Stimulated activated naive CD8-positive, alpha-beta T cell treated with anti-CD3 and anti-CD28 coated beads, Interleukin-15, amount 100 ng/mL, for 72 hours (primary cell): ENCODE results near the gene CMSS1.

Experiments
- ATAC-seq: fragments of 150-1000 bp; cut with Tn5 transposase; 2 replicates; pipeline ENCODE4 v1.10.0; 2021; ENCODE audit warnings: mild to moderate bottlenecking, moderate library complexity
- DNase-seq, 2 donors: peaks; one replicate each; pipeline ENCODE4 v3.0.0; 2021 to 2022
- H3K27ac Mint-ChIP-seq, 2 donors: one replicate each; pipeline ENCODE4 v1.8.0; 2022; ENCODE audit warnings: mild to moderate bottlenecking in 2 of 2, mixed read lengths in 2 of 2, moderate library complexity in 2 of 2
- H3K27me3 Mint-ChIP-seq: one replicate; pipeline ENCODE4 v1.8.0; 2022; ENCODE audit warnings: mixed read lengths
- H3K4me1 Mint-ChIP-seq: one replicate; pipeline ENCODE4 v1.8.0; 2022; ENCODE audit warnings: mild to moderate bottlenecking, mixed read lengths
- H3K4me3 Mint-ChIP-seq, 2 donors: one replicate each; pipeline ENCODE4 v1.8.0; 2022; ENCODE audit warnings: mild to moderate bottlenecking in 2 of 2, mixed read lengths in 2 of 2, moderate library complexity in 1 of 2
- H3K9me3 Mint-ChIP-seq, 2 donors: one replicate each; pipeline ENCODE4 v1.8.0; 2022; ENCODE audit warnings: mixed read lengths in 2 of 2

Gene CMSS1

GRCh38 chr3:99915906-99916432, 98.3 kb downstream of the CMSS1 start:
- DNase-seq (no peak), ATAC-seq (no peak)
- no peak overlapping the region for H3K27ac Mint-ChIP-seq
- no peak overlapping the region for H3K4me3 Mint-ChIP-seq
- H3K27me3 Mint-ChIP-seq: no peaks in the 10 kb centered on the region
- H3K9me3 Mint-ChIP-seq: no peaks in the 10 kb centered on the region
- H3K4me1 Mint-ChIP-seq: no peaks in the 10 kb centered on the region

DNA sequence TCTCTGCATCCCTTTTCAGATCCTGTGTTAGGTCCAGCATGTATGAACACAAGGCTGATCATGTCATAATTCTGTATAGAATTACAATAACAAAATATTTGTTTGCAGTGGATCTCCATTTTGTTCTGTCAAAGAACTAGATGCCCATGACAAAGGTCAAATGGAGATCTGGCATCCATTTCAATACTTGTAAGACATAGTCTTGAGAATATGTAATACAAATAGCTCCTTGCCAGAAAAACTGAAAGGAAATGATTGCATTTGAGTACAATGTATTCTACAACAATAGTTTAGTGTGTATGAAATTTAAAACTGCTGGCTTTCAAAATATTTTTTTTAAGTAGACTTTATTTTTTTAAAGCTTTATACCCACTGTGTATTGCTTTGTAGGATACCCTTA, 101.1 kb downstream of the CMSS1 start:
- Mint-ChIP-seq H3K9me3 (peaks cover 0 to 6% of the 10 kb centered on the region in 2 donors), H3K27ac (no peak overlapping the region), H3K4me1 (no peaks in the 10 kb centered on the region), H3K27me3 (no peaks in the 10 kb centered on the region), H3K4me3 (no peak overlapping the region)
- DNase-seq (no peak), ATAC-seq (no peak)

DNA sequence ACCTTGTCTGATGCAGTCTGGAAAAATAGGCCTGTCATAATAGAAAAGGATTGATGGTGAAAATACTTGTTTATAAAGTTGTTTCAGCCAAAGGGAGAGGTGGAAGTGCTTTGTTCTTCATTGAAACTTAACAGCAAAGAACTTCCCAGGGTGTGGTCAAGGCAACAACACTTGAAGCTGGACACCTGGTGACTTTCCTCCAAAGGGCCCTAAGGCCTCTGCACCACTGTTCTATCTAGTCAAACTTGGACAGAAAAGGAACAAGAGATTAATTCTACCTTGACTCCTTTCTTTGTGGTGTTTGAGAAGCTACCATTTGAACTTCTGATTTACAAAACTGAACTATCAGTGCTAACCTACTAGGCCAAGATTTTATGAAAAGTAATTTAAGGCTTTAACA, 102.0 kb downstream of the CMSS1 start:
- Mint-ChIP-seq H3K4me3 (no peak overlapping the region), H3K27ac (no peak overlapping the region), H3K4me1 (no peaks in the 10 kb centered on the region), H3K9me3 (peaks cover 0 to 8% of the 10 kb centered on the region in 2 donors), H3K27me3 (no peaks in the 10 kb centered on the region)
- DNase-seq: no peak
- ATAC-seq: no peak

- ATAC-seq (no peak), DNase-seq (no peak)
- Mint-ChIP-seq H3K4me1 (no peaks in the 10 kb centered on the region), H3K27ac (no peak overlapping the region), H3K27me3 (no peaks in the 10 kb centered on the region), H3K4me3 (no peak overlapping the region), H3K9me3 (peaks cover 0 to 8% of the 10 kb centered on the region in 2 donors)
These were observed 103.1 kb downstream of the CMSS1 start for GRCh38 chr3:99920481-99921376.

- Mint-ChIP-seq H3K9me3 (peaks cover 0 to 8% of the 10 kb centered on the region in 2 donors), H3K27ac (no peak overlapping the region), H3K27me3 (no peaks in the 10 kb centered on the region), H3K4me3 (no peak overlapping the region), H3K4me1 (no peaks in the 10 kb centered on the region)
- no peak for ATAC-seq
- no peak for DNase-seq
These were observed 103.7 kb downstream of the CMSS1 start for GRCh38 chr3:99921377-99921695.

DNA sequence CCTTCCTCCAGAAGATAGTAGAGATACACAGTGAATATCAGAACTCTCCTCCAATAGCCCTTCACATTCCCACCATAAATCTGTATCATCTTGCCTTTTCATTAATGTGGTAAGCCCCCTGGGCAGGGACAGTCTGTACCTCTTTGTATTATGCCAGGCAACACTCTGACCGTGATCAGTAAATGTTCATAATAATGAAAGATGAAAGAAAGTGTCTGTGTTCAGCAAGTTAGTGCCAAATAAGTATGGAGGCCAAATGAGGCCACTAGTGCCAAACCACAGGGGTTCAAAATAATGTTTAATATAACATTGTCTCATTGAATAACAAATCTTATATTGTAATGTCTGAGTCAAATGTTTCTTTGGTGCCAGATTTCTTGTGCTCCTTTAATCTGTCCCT, 104.3 kb downstream of the CMSS1 start:
- Mint-ChIP-seq H3K9me3 (peaks cover 0 to 8% of the 10 kb centered on the region in 2 donors), H3K27me3 (no peaks in the 10 kb centered on the region), H3K4me3 (no peak overlapping the region), H3K27ac (no peak overlapping the region), H3K4me1 (no peaks in the 10 kb centered on the region)
- ATAC-seq: no peak
- DNase-seq: no peak

GRCh38 chr3:99923873-99924272, 106.2 kb downstream of the CMSS1 start:
- H3K27me3 Mint-ChIP-seq: no peaks in the 10 kb centered on the region
- peaks cover 0 to 8% of the 10 kb centered on the region in 2 donors for H3K9me3 Mint-ChIP-seq
- no peak for ATAC-seq
- no peak overlapping the region for H3K27ac Mint-ChIP-seq
- H3K4me1 Mint-ChIP-seq: no peaks in the 10 kb centered on the region
- no peak overlapping the region for H3K4me3 Mint-ChIP-seq
- no peak for DNase-seq

- ATAC-seq: no peak
- Mint-ChIP-seq H3K27ac (no peak overlapping the region), H3K9me3 (peaks cover 0 to 8% of the 10 kb centered on the region in 2 donors), H3K27me3 (no peaks in the 10 kb centered on the region), H3K4me1 (peaks cover 2% of the 10 kb centered on the region), H3K4me3 (no peak overlapping the region)
- DNase-seq: no peak
These were observed 108.0 kb downstream of the CMSS1 start for GRCh38 chr3:99925584-99926230.

GRCh38 chr3:99927671-99928457, 110.2 kb downstream of the CMSS1 start:
- Mint-ChIP-seq H3K4me1 (peaks cover 5% of the 10 kb centered on the region), H3K27ac (peak overlapping the region in 1 of 2 donors; percentile 16), H3K4me3 (no peak overlapping the region), H3K9me3 (peaks cover 0 to 8% of the 10 kb centered on the region in 2 donors), H3K27me3 (no peaks in the 10 kb centered on the region)
- DNase-seq: no peak
- ATAC-seq: no peak

DNA sequence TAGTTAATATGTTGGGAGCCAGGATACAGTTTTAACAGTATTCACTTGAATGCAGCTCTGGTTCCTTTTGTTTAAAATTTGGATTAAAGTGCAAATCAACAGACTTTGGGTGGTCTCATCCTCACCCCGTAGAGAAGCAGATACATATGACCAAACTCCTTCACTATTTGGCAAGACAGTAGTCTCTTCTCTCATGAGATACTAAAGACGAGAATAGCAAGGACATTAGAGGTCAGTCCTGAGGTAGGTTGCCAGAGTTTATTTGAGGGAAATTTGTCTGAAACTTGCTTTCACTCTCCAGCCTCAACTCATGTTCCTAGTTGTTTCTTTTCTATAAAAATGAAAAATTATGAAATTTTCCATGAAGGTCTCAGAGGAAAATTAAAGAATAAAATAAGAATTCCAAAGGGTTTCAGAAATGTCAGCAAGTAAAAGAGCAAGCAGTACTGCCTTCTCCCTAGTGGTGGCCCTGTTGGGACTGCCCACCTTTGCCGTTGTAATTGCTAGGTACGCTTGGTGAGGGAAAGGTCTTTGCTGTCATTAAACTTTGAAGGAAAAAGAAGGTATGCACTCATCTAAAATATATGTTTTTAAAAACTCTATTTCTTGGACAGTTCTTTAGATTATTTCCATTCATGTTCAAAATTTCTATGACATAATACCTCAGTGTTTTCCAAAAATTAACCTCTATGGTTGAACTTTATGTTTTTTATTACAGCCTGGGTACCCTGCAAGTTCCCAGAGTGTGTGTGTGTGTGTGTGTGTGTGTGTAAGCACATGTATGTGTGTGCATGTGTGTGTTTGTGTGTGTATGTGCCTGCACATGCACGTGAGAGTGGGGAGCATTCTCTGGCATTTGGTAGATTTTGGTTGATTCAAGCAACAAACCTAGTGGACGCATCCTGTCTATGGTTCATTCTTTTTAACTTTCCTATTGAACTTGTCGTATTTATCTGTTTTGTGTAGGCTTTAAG, 111.4 kb downstream of the CMSS1 start:
- no peak overlapping the region for H3K4me3 Mint-ChIP-seq
- no peaks in the 10 kb centered on the region for H3K27me3 Mint-ChIP-seq
- peaks cover 5% of the 10 kb centered on the region for H3K4me1 Mint-ChIP-seq
- DNase-seq: no peak
- no peak for ATAC-seq
- H3K9me3 Mint-ChIP-seq: no peaks in the 10 kb centered on the region
- H3K27ac Mint-ChIP-seq: no peak overlapping the region

DNA sequence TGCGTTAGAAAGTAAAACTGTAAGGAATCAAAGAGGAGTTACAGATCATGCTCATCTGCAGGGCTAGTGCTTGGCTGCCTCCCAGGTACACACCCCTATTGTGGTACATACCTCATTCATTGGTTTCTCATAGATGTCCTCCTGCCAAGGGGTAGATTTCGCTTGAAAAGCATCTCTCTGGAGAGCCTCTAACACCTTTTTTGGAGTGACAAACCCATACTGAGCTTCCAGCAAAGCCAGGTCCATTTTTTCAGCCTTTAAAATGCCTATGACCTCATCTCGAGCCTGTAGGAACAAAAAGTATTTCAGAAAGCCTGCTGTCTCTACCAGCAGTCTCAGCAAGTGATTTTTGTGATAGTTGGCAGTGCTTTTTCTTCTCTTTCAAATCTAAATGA, 112.1 kb downstream of the CMSS1 start:
- Mint-ChIP-seq H3K4me3 (no peak overlapping the region), H3K9me3 (no peaks in the 10 kb centered on the region), H3K27ac (no peak overlapping the region), H3K27me3 (no peaks in the 10 kb centered on the region), H3K4me1 (peaks cover 5% of the 10 kb centered on the region)
- ATAC-seq (no peak), DNase-seq (no peak)

GRCh38 chr3:99931059-99931458, 113.4 kb downstream of the CMSS1 start:
- Mint-ChIP-seq H3K4me3 (no peak overlapping the region), H3K9me3 (no peaks in the 10 kb centered on the region), H3K27ac (no peak overlapping the region), H3K4me1 (peaks cover 5% of the 10 kb centered on the region), H3K27me3 (no peaks in the 10 kb centered on the region)
- no peak for DNase-seq
- no peak for ATAC-seq

DNA sequence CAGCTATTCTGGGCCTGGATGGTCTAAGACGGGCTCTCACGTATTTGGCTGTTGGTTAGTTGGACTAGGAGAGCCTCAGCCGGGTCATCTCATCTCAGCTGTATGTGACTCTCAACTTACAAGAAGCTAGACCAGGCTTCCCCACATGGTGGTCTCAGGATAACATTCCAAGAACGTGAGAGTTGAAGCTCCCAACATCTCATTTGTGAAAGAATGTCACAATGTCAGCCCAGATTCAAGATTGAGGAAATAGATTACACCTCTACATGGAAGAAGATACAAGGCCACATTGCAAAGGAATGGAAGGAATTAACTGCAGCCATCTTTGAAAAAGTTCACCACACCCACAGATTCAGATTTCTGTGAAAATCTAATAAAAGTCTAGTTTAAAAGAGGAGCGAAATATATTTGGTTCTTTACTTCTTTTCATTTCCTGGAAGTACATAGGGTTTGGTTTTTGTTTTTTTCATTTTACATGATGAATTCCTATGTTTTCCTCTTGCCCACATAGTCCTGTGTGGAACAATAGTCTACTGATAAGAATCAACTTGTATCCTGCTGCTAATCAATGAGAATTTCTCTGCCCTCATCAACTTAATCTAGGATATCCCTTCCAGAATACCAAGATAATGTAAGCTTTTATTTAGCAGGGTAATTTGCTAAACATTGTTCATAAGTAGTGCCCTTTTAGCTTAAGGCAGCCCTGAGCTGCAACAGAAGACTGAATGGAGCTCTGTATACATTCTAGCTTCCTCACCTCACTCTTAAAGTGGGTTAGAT, 116.5 kb downstream of the CMSS1 start:
- peaks cover 29% of the 10 kb centered on the region for H3K4me1 Mint-ChIP-seq
- no peaks in the 10 kb centered on the region for H3K9me3 Mint-ChIP-seq
- H3K27me3 Mint-ChIP-seq: no peaks in the 10 kb centered on the region
- H3K27ac Mint-ChIP-seq: no peak overlapping the region
- no peak for DNase-seq
- H3K4me3 Mint-ChIP-seq: no peak overlapping the region
- ATAC-seq: no peak
